HepG2 (cell line): ENCODE results near the gene TNFRSF25. TPM values are rescaled to one million over a fixed set of nuclear protein-coding genes. Genes with fewer than 3 reads are reported as not detected.
A peak's percentile ranks its signal among the peaks of the same experiment; 100 is the strongest.

Experiments
- ARID2 ChIP-seq: sonication (generic); formaldehyde crosslinking; IDR thresholded peaks from 2 replicates; pipeline ENCODE4 v1.8.1; 2022; ENCODE audit warnings: mild to moderate bottlenecking, missing genetic modification reagents, borderline replicate concordance
- CAMTA2 ChIP-seq: sonication (generic); formaldehyde crosslinking; IDR thresholded peaks from 2 replicates; pipeline ENCODE4 v1.4.0; 2020; ENCODE audit warnings: mild to moderate bottlenecking, missing genetic modification reagents, borderline replicate concordance
- ELF1 ChIP-seq: sonication (generic); formaldehyde crosslinking; IDR thresholded peaks from 2 replicates; pipeline ENCODE4 v1.4.0; 2020; ENCODE audit warnings: missing genetic modification reagents
- GATAD2A ChIP-seq: IDR thresholded peaks from 2 replicates; pipeline ENCODE4 v1.6.1; 2016
- GZF1 ChIP-seq: sonication (generic); formaldehyde crosslinking; IDR thresholded peaks from 2 replicates; pipeline ENCODE4 v1.5.1; 2020; ENCODE audit warnings: mild to moderate bottlenecking, missing genetic modification reagents
- HNRNPUL1 ChIP-seq: fragments of 200-400 bp; formaldehyde crosslinking; IDR thresholded peaks from 2 replicates; pipeline ENCODE4 v1.6.1; 2017; ENCODE audit warnings: low read depth, mild to moderate bottlenecking, low read length, moderate library complexity
- KLF15 ChIP-seq: sonication (generic); formaldehyde crosslinking; IDR thresholded peaks from 2 replicates; pipeline ENCODE4 v1.8.1; 2023; ENCODE audit warnings: borderline replicate concordance, mild to moderate bottlenecking, inconsistent platforms, missing genetic modification reagents, mixed read lengths
- MIER3 ChIP-seq: IDR thresholded peaks from 2 replicates; pipeline ENCODE4 v1.6.1; 2016; ENCODE audit warnings: missing compliant biosample characterization, borderline replicate concordance
- NR2F6 ChIP-seq, 2 experiments: IDR thresholded peaks; 2 replicates each; pipeline ENCODE4 v1.6.1; 2016; ENCODE audit warnings: antibody characterized with exemption in 1 of 2, mild to moderate bottlenecking in 1 of 2
- SMARCE1 ChIP-seq: fragments of 450-650 bp; IDR thresholded peaks from 2 replicates; pipeline ENCODE4 v1.6.1; 2017; ENCODE audit warnings: borderline replicate concordance
- SPEN ChIP-seq: sonication (generic); formaldehyde crosslinking; IDR thresholded peaks from 2 replicates; pipeline ENCODE4 v1.5.1; 2020; ENCODE audit warnings: low read depth, mild to moderate bottlenecking, missing genetic modification reagents
- YEATS2 ChIP-seq: sonication (generic); formaldehyde crosslinking; IDR thresholded peaks from 2 replicates; pipeline ENCODE4 v1.4.0; 2020; ENCODE audit warnings: missing genetic modification reagents, borderline replicate concordance
- ZBTB38 ChIP-seq: sonication (generic); formaldehyde crosslinking; IDR thresholded peaks from 2 replicates; pipeline ENCODE4 v1.5.1; 2020; ENCODE audit warnings: mild to moderate bottlenecking, missing genetic modification reagents
- ZFAT ChIP-seq: sonication (generic); formaldehyde crosslinking; conservative IDR thresholded peaks from 2 replicates; pipeline ENCODE4 v1.8.1; 2023; ENCODE audit warnings: missing genetic modification reagents, inconsistent platforms
- ZNF574 ChIP-seq: sonication (generic); formaldehyde crosslinking; IDR thresholded peaks from 2 replicates; pipeline ENCODE4 v1.4.0; 2020; ENCODE audit warnings: missing genetic modification reagents
- ZNF607 ChIP-seq: sonication (generic); formaldehyde crosslinking; IDR thresholded peaks from 2 replicates; pipeline ENCODE4 v1.5.1; 2020; ENCODE audit warnings: missing genetic modification reagents, mild to moderate bottlenecking, borderline replicate concordance
- ZNF619 ChIP-seq: sonication (generic); formaldehyde crosslinking; IDR thresholded peaks from 2 replicates; pipeline ENCODE4 v1.4.0; 2020; ENCODE audit warnings: mild to moderate bottlenecking, missing genetic modification reagents
- ZNF7 ChIP-seq: IDR thresholded peaks from 2 replicates; pipeline ENCODE4 v1.6.1; 2016; ENCODE audit warnings: missing biosample characterization, missing genetic modification reagents
- ZXDC ChIP-seq: sonication (generic); formaldehyde crosslinking; IDR thresholded peaks from 2 replicates; pipeline ENCODE4 v1.5.0; 2020; ENCODE audit warnings: mild to moderate bottlenecking, missing genetic modification reagents
- polyA plus RNA-seq, 8 experiments: library from polyadenylated mRNA; depleted of rRNA in 3 of 8; stranded (reverse) in 7 of 8; unstranded in 1 of 8; fragments of >200 nt; fragmentation: Illumina TruSeq in 4 of 8; extraction: Trizol in 4 of 8; gene quantifications; 2 replicates each; pipeline versions ENCODE4 v1.2.1 to v1.2.3, GENCODE V29; 2011 to 2016; ENCODE audit warnings: low read depth in 4 of 8, missing spikeins in 1 of 8, mixed read lengths in 1 of 8; ENCODE audit not compliant: insufficient read depth in 1 of 8
- total RNA-seq, 5 experiments: library from RNA; depleted of rRNA; stranded (reverse); fragments of >200 nt; fragmentation: Illumina TruSeq; extraction: Trizol; gene quantifications; 2 replicates each; pipeline ENCODE4 v1.2.3, GENCODE V29; 2016; ENCODE audit warnings: low read depth in 1 of 5
- TF ChIP-seq, protein P1 (sequence below): sonication (generic); formaldehyde crosslinking; IDR thresholded peaks from 2 replicates; pipeline ENCODE4 v1.4.0; 2020; ENCODE audit warnings: mild to moderate bottlenecking, missing genetic modification reagents

Gene TNFRSF25
- total and polyA plus RNA-seq, 2 of the 13 experiments (the other 11 are each of a cell fraction or from before 2014, with no cell fraction given): 1.4 to 1.5 TPM

GRCh38 chr1:6464514-6464836, 1.5 kb downstream of the TNFRSF25 start (continued):
- no peak for TF ChIP-seq ZXDC (CRISPR knock-in tag)
- TF ChIP-seq YEATS2 (CRISPR knock-in tag): no peak
- no peak for TF ChIP-seq SMARCE1
- no peak for TF ChIP-seq SPEN (CRISPR knock-in tag)
- TF ChIP-seq GATAD2A: peak; percentile 43; the same call in 1 of the 2 replicates
- no peak for TF ChIP-seq NR2F6 (IDR thresholded peaks at IDR 0.05)
- TF ChIP-seq NR2F6 (CRISPR knock-in tag; IDR thresholded peaks at IDR 0.05): peak; percentile 11; the same call in 1 of the 2 replicates
- peak; percentile 33; the same call in 1 of the 2 replicates for TF ChIP-seq MIER3 (CRISPR knock-in tag)
- no peak for TF ChIP-seq ZNF7 (CRISPR knock-in tag)
- TF ChIP-seq GZF1 (CRISPR knock-in tag): no peak
- TF ChIP-seq ARID2 (CRISPR knock-in tag): no peak
- TF ChIP-seq ZNF607 (CRISPR knock-in tag): peak; percentile 65; the same call in 1 of the 2 replicates
- no peak for TF ChIP-seq CAMTA2
- TF ChIP-seq ZBTB38 (CRISPR knock-in tag): no peak
- TF ChIP-seq KLF15 (CRISPR knock-in tag): no peak
- no peak for TF ChIP-seq ELF1 (CRISPR knock-in tag)
- TF ChIP-seq ZFAT: no peak
- TF ChIP-seq ZNF574 (CRISPR knock-in tag): 0 out of 2 replicates have a peak, but pooled peaks have one; percentile 16
- TF ChIP-seq HNRNPUL1: no peak
- TF ChIP-seq, protein P1, sequence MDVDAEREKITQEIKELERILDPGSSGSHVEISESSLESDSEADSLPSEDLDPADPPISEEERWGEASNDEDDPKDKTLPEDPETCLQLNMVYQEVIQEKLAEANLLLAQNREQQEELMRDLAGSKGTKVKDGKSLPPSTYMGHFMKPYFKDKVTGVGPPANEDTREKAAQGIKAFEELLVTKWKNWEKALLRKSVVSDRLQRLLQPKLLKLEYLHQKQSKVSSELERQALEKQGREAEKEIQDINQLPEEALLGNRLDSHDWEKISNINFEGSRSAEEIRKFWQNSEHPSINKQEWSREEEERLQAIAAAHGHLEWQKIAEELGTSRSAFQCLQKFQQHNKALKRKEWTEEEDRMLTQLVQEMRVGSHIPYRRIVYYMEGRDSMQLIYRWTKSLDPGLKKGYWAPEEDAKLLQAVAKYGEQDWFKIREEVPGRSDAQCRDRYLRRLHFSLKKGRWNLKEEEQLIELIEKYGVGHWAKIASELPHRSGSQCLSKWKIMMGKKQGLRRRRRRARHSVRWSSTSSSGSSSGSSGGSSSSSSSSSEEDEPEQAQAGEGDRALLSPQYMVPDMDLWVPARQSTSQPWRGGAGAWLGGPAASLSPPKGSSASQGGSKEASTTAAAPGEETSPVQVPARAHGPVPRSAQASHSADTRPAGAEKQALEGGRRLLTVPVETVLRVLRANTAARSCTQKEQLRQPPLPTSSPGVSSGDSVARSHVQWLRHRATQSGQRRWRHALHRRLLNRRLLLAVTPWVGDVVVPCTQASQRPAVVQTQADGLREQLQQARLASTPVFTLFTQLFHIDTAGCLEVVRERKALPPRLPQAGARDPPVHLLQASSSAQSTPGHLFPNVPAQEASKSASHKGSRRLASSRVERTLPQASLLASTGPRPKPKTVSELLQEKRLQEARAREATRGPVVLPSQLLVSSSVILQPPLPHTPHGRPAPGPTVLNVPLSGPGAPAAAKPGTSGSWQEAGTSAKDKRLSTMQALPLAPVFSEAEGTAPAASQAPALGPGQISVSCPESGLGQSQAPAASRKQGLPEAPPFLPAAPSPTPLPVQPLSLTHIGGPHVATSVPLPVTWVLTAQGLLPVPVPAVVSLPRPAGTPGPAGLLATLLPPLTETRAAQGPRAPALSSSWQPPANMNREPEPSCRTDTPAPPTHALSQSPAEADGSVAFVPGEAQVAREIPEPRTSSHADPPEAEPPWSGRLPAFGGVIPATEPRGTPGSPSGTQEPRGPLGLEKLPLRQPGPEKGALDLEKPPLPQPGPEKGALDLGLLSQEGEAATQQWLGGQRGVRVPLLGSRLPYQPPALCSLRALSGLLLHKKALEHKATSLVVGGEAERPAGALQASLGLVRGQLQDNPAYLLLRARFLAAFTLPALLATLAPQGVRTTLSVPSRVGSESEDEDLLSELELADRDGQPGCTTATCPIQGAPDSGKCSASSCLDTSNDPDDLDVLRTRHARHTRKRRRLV (CRISPR knock-in tag): no peak
- 0 out of 2 replicates have a peak, but pooled peaks have one; percentile 45 for TF ChIP-seq ZNF619
